Tibial nerve (tissue), 3 donors: Measurements from ENCODE around the gene COG5.

ENCODE experiments used
- POLR2A ChIP-seq, 2 donors: fragments of 450-650 bp; IDR thresholded peaks; one replicate each; pipeline ENCODE4 v1.6.1; 2017; ENCODE audit warnings: antibody characterized with exemption in 2 of 2, mild to moderate bottlenecking in 2 of 2, moderate library complexity in 2 of 2
- TF ChIP-seq, protein P1 (sequence below), 5 experiments: fragments of 200-600 bp in 3 of 5; fragments of 450-650 bp in 2 of 5; sonication (generic) in 3 of 5; IDR thresholded peaks; one replicate each; pipeline ENCODE4 v1.5.1; 2016 to 2019; ENCODE audit warnings: antibody characterized with exemption in 5 of 5, mild to moderate bottlenecking in 3 of 5, moderate library complexity in 2 of 5

DNA sequence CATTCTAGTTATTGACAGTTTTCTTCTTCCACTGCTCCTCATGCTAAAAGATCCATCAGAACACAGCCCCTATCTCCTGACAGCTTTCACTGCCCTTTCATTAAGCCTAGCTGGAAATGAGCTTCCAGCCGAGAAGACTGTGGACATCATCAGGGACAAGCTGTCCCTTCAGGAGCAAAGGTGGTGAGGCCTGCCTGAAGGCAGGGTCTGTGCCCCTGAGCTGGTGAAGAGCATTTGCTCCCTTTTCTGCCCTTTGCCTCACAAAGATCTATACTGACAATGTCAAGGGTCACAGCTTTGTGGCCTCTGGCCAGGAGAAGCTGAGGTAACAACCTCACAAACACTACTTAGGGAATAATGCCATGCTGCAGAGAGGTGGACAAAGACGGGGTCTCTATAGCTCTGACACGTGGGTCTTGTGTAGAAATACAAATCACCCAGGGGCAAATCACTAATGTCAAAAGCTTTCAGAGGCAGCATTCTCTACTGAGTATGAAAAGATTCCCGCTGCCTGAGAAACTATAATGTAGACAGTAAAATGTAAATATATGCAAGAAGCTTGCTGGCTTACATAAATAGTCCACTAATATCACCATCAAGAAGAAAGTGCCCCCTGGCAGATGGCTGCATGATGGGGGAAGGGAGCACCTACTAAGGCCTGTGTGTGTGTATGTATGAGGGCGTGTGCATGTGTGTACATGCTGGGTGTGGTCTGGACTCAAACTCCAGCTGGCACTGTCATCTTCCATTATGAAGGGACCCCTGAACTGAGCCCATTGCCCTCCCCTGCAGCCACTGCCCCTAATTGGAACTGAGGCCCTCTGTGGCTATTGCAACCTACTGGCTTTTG is 339.1 kb downstream of the COG5 start:
- TF ChIP-seq, protein P1, sequence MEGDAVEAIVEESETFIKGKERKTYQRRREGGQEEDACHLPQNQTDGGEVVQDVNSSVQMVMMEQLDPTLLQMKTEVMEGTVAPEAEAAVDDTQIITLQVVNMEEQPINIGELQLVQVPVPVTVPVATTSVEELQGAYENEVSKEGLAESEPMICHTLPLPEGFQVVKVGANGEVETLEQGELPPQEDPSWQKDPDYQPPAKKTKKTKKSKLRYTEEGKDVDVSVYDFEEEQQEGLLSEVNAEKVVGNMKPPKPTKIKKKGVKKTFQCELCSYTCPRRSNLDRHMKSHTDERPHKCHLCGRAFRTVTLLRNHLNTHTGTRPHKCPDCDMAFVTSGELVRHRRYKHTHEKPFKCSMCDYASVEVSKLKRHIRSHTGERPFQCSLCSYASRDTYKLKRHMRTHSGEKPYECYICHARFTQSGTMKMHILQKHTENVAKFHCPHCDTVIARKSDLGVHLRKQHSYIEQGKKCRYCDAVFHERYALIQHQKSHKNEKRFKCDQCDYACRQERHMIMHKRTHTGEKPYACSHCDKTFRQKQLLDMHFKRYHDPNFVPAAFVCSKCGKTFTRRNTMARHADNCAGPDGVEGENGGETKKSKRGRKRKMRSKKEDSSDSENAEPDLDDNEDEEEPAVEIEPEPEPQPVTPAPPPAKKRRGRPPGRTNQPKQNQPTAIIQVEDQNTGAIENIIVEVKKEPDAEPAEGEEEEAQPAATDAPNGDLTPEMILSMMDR (IDR thresholded peaks at IDR 0.05) = no peak
- no peak for TF ChIP-seq POLR2A (IDR thresholded peaks at IDR 0.05)
